Uterus (tissue), 4 donors: ENCODE measurements around the gene ZNF497. TPM values are rescaled to one million over a fixed set of nuclear protein-coding genes. Genes with fewer than 3 reads are reported as not detected.

ENCODE experiments used
- DNase-seq, 2 donors: peaks; one replicate each; pipeline ENCODE4 v3.0.0-alpha.2; 2019 to 2020
- H3K27ac ChIP-seq, 2 donors: fragments of 200-600 bp; sonication (generic); 1 replicate in 1 of 2; 2 replicates in 1 of 2; pipeline ENCODE4 v1.5.1; 2016 to 2018
- H3K27me3 ChIP-seq, 2 donors: fragments of 200-600 bp; sonication (generic); one replicate each; pipeline ENCODE4 v1.5.1; 2018 to 2019; ENCODE audit warnings: control low read depth in 1 of 2
- H3K36me3 ChIP-seq, 2 donors: fragments of 200-600 bp; sonication (generic); one replicate each; pipeline ENCODE4 v1.5.1; 2019; ENCODE audit warnings: control low read depth in 1 of 2
- H3K4me1 ChIP-seq, 2 donors: fragments of 200-600 bp; sonication (generic); one replicate each; pipeline ENCODE4 v1.5.1; 2018 to 2019; ENCODE audit warnings: control low read depth in 1 of 2
- H3K4me3 ChIP-seq, 2 donors: fragments of 200-600 bp; sonication (generic); 1 replicate in 1 of 2; 2 replicates in 1 of 2; pipeline ENCODE4 v1.5.1; 2018 to 2019; ENCODE audit warnings: mild to moderate bottlenecking in 1 of 2
- H3K9me3 ChIP-seq, 2 donors: fragments of 200-600 bp; sonication (generic); one replicate each; pipeline ENCODE4 v1.5.1; 2019; ENCODE audit warnings: control low read depth in 1 of 2
- POLR2A ChIP-seq, 2 donors: fragments of 450-650 bp; IDR thresholded peaks; one replicate each; pipeline ENCODE4 v1.6.1; 2016; ENCODE audit warnings: antibody characterized with exemption in 2 of 2, mild to moderate bottlenecking in 1 of 2, moderate library complexity in 1 of 2
- intact Hi-C: fragments of 100-400 bp; cut with DNase I; formaldehyde crosslinking; loops from one replicate; pipeline ENCODE4 v1.15.1; 2023; ENCODE audit warnings: low total_unique reads
- total RNA-seq, 4 donors: library from RNA; depleted of rRNA in 3 of 4; stranded (reverse); fragments of >200 nt in 3 of 4; gene quantifications; one replicate each; pipeline versions ENCODE4 v1.1.0 to v1.2.4, GENCODE V29; 2014 to 2023
- TF ChIP-seq, protein P1 (sequence below), 4 experiments: fragments of 200-600 bp in 2 of 4; fragments of 450-650 bp in 2 of 4; sonication (generic) in 2 of 4; IDR thresholded peaks; one replicate each; pipeline ENCODE4 v1.5.1; 2016 to 2019; ENCODE audit warnings: antibody characterized with exemption in 4 of 4, mild to moderate bottlenecking in 2 of 4, moderate library complexity in 1 of 4
- donor health status: DM: yes; HTN: yes; CAD: no.

ZNF497 gene
- total RNA-seq, 4 donors from 2014 or later: 3.4 to 7.2 (median 6.8) TPM; not detected in 1

DNA sequence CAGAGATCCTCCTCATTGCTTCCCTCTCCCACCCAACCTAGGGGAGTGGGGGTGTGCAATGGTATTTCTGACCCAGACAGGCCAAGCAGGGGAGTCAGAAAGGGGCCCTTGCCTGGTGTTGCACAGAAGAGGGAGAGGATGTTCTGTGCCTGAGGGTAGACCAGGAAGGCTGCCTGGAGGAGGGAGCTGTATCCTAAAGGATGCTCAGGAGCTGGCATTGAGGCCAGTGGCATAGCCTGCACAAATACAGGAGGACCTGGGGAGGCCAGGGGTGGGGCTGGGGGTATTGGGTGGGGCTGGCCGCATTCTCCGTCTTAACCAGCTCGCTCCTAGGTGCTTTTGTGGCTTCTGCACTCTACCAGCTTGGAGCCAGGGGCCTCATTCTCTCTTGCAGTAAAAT lies 37.4 kb upstream of the ZNF497 start:
- Histone ChIP-seq H3K4me1 (peaks cover 0 to 12% of the 10 kb centered on the region in 2 donors), H3K9me3 (no peaks in the 10 kb centered on the region), H3K4me3 (no peak overlapping the region), H3K27ac (no peak overlapping the region), H3K27me3 (peaks cover 0 to 5% of the 10 kb centered on the region in 2 donors), H3K36me3 (no peaks in the 10 kb centered on the region)
- TF ChIP-seq, protein P1, sequence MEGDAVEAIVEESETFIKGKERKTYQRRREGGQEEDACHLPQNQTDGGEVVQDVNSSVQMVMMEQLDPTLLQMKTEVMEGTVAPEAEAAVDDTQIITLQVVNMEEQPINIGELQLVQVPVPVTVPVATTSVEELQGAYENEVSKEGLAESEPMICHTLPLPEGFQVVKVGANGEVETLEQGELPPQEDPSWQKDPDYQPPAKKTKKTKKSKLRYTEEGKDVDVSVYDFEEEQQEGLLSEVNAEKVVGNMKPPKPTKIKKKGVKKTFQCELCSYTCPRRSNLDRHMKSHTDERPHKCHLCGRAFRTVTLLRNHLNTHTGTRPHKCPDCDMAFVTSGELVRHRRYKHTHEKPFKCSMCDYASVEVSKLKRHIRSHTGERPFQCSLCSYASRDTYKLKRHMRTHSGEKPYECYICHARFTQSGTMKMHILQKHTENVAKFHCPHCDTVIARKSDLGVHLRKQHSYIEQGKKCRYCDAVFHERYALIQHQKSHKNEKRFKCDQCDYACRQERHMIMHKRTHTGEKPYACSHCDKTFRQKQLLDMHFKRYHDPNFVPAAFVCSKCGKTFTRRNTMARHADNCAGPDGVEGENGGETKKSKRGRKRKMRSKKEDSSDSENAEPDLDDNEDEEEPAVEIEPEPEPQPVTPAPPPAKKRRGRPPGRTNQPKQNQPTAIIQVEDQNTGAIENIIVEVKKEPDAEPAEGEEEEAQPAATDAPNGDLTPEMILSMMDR (IDR thresholded peaks at IDR 0.05): no peak
- intact Hi-C loops: no loop called here
- no peak for DNase-seq

GRCh38 chr19:58398545-58398944 lies 36.0 kb upstream of the ZNF497 start:
- Histone ChIP-seq H3K9me3 (no peaks in the 10 kb centered on the region), H3K4me1 (peaks cover 0 to 12% of the 10 kb centered on the region in 2 donors), H3K27me3 (peaks cover 0 to 5% of the 10 kb centered on the region in 2 donors), H3K27ac (no peak overlapping the region), H3K36me3 (no peaks in the 10 kb centered on the region), H3K4me3 (no peak overlapping the region)
- TF ChIP-seq, protein P1 (IDR thresholded peaks at IDR 0.05): no peak
- no peak for TF ChIP-seq POLR2A (IDR thresholded peaks at IDR 0.05)
- intact Hi-C loops: no loop called here
- DNase-seq: no peak

GRCh38 chr19:58398087-58398486 lies 35.5 kb upstream of the ZNF497 start:
- no peak for TF ChIP-seq POLR2A (IDR thresholded peaks at IDR 0.05)
- TF ChIP-seq, protein P1 (IDR thresholded peaks at IDR 0.05): no peak
- no peaks in the 10 kb centered on the region for H3K9me3 ChIP-seq
- no peak overlapping the region for H3K27ac ChIP-seq
- DNase-seq: no peak
- H3K27me3 ChIP-seq: peaks cover 0 to 5% of the 10 kb centered on the region in 2 donors
- no peaks in the 10 kb centered on the region for H3K36me3 ChIP-seq
- peaks cover 0 to 12% of the 10 kb centered on the region in 2 donors for H3K4me1 ChIP-seq
- intact Hi-C loops: no loop called here
- no peak overlapping the region for H3K4me3 ChIP-seq

GRCh38 chr19:58397533-58398037 lies 35.0 kb upstream of the ZNF497 start:
- no peak for DNase-seq
- no peaks in the 10 kb centered on the region for H3K36me3 ChIP-seq
- TF ChIP-seq POLR2A (IDR thresholded peaks at IDR 0.05): no peak
- TF ChIP-seq, protein P1 (IDR thresholded peaks at IDR 0.05): no peak
- H3K4me3 ChIP-seq: no peak overlapping the region
- H3K27ac ChIP-seq: no peak overlapping the region
- intact Hi-C loops: no loop called here
- H3K27me3 ChIP-seq: peaks cover 0 to 5% of the 10 kb centered on the region in 2 donors
- peaks cover 0 to 12% of the 10 kb centered on the region in 2 donors for H3K4me1 ChIP-seq
- no peaks in the 10 kb centered on the region for H3K9me3 ChIP-seq

DNA sequence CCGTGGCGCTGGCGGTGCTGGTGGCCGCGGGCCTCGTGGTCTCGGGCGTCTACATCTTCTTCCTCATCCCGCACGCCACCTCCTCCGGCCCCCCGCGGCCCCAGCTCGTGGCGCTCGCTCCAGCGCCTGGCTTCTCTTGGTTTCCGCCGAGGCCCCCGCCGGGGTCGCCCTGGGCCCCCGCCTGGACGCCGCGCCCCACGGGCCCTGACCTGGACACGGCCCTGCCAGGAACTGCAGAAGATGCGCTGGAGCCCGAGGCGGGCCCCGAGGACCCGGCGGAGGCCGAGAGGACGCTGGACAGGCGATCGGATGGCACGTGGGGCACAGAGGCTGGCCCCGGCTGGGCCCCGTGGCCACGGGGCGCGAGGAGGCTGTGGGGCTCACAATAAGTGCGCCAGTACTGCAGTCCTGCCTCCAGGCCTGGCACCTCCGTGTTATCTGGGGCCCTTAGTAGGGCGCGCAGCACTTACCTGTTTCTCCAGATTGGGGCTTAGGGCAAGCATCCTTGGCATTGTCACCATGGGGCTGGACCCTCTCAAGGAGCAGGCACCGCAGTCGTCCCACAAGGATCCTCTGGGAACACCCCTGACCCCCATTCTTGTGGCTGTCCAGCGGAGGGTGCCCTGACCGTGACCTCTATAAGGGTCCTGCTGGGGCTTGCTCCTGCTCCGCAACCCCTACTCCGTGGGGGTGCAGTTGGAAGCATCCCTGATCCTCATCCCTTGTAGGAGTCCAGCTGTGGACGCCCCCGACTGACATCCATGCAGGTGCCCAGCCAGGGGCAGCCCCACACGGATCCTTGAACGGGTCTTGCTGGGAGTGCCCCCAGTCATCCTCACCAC lies 34.4 kb upstream of the ZNF497 start:
- no peak overlapping the region for H3K4me3 ChIP-seq
- intact Hi-C loops: no loop called here
- H3K4me1 ChIP-seq: peaks cover 0 to 12% of the 10 kb centered on the region in 2 donors
- H3K27me3 ChIP-seq: peaks cover 0 to 5% of the 10 kb centered on the region in 2 donors
- H3K36me3 ChIP-seq: no peaks in the 10 kb centered on the region
- no peak overlapping the region for H3K27ac ChIP-seq
- no peak for TF ChIP-seq POLR2A (IDR thresholded peaks at IDR 0.05)
- TF ChIP-seq, protein P1 (IDR thresholded peaks at IDR 0.05): no peak
- no peak for DNase-seq
- H3K9me3 ChIP-seq: no peaks in the 10 kb centered on the region
